Stimulated activated CD4-positive, alpha-beta T cell treated with anti-CD3 and anti-CD28 coated beads, Interleukin-4, amount 100 ng/mL, for 4 hours (primary cell): ENCODE data around the gene APCDD1.

Source experiments
- DNase-seq, 2 experiments: peaks; one replicate each; pipeline ENCODE4 v3.0.0-alpha.2; 2020

The APCDD1 gene

GRCh38 chr18:10436160-10436559 is 18.3 kb upstream of the APCDD1 start:
- DNase-seq, result no peak

- DNase-seq, result no peak
Observed at GRCh38 chr18:10437837-10438236, 16.6 kb upstream of the APCDD1 start.

- no peak for DNase-seq
Observed at GRCh38 chr18:10439898-10440297, 14.5 kb upstream of the APCDD1 start.

- no peak for DNase-seq
Observed at GRCh38 chr18:10440884-10441283, 13.6 kb upstream of the APCDD1 start.

- no peak for DNase-seq
Observed at GRCh38 chr18:10441472-10441871, 13.0 kb upstream of the APCDD1 start.

GRCh38 chr18:10442551-10442971 is 11.9 kb upstream of the APCDD1 start:
- DNase-seq, result no peak

- DNase-seq, result no peak
Observed at GRCh38 chr18:10443001-10443400, 11.4 kb upstream of the APCDD1 start.

- DNase-seq, result no peak
Observed at GRCh38 chr18:10444314-10445006, 10.0 kb upstream of the APCDD1 start.

GRCh38 chr18:10449396-10449795 is 5.0 kb upstream of the APCDD1 start:
- no peak for DNase-seq

GRCh38 chr18:10450986-10451385 is 3.4 kb upstream of the APCDD1 start:
- DNase-seq, result no peak

- DNase-seq, result no peak
Observed at GRCh38 chr18:10453261-10453805, 1.1 kb upstream of the APCDD1 start.

- no peak for DNase-seq
Observed at GRCh38 chr18:10454681-10455557, 484 bp downstream of the APCDD1 start.

GRCh38 chr18:10455726-10456453 is 1.5 kb downstream of the APCDD1 start:
- no peak for DNase-seq

- no peak for DNase-seq
Observed at GRCh38 chr18:10456718-10457117, 2.3 kb downstream of the APCDD1 start.

GRCh38 chr18:10457128-10457527 is 2.7 kb downstream of the APCDD1 start:
- DNase-seq, result no peak

- DNase-seq, result no peak
Observed at GRCh38 chr18:10457767-10458166, 3.3 kb downstream of the APCDD1 start.

GRCh38 chr18:10458691-10459090 is 4.3 kb downstream of the APCDD1 start:
- no peak for DNase-seq

- DNase-seq, result no peak
Observed at GRCh38 chr18:10459587-10459986, 5.2 kb downstream of the APCDD1 start.

GRCh38 chr18:10460414-10461018 is 6.1 kb downstream of the APCDD1 start:
- DNase-seq, result no peak

GRCh38 chr18:10461989-10462388 is 7.6 kb downstream of the APCDD1 start:
- DNase-seq, result no peak

- no peak for DNase-seq
Observed at GRCh38 chr18:10462597-10462996, 8.2 kb downstream of the APCDD1 start.

GRCh38 chr18:10463096-10463495 is 8.7 kb downstream of the APCDD1 start:
- no peak for DNase-seq

GRCh38 chr18:10463741-10464140 is 9.3 kb downstream of the APCDD1 start:
- DNase-seq, result no peak
